NCI-H1048 (cell line): ENCODE data around the gene CDK11A.
"Not testable (repeated sequence)": the region's sequence is repeated elsewhere in the genome, so short reads cannot be mapped to it uniquely, and the experiment has no call there.

Source experiments
- DNase-seq: peaks from one replicate; lab custom pipeline; 2025; lab: John Stamatoyannopoulos, UW

The CDK11A gene

GRCh38 chr1:1721201-1721600 lies 3.0 kb downstream of the CDK11A start:
- DNase-seq = no peak

GRCh38 chr1:1715109-1715883 lies 8.9 kb downstream of the CDK11A start:
- not testable (repeated sequence) for DNase-seq

- DNase-seq = not testable (repeated sequence)
Observed at GRCh38 chr1:1707897-1708296, 16.3 kb downstream of the CDK11A start.

GRCh38 chr1:1707241-1707640 lies 16.9 kb downstream of the CDK11A start:
- not testable (repeated sequence) for DNase-seq

GRCh38 chr1:1705623-1706022 lies 18.5 kb downstream of the CDK11A start:
- not testable (repeated sequence) for DNase-seq

- not testable (repeated sequence) for DNase-seq
Observed at GRCh38 chr1:1704284-1704957, 19.7 kb downstream of the CDK11A start.

- no peak for DNase-seq
Observed at GRCh38 chr1:1703796-1704195, 20.4 kb downstream of the CDK11A start.

- not testable (repeated sequence) for DNase-seq
Observed at GRCh38 chr1:1702506-1702905, 21.7 kb downstream of the CDK11A start.

GRCh38 chr1:1700557-1700956 lies 23.6 kb downstream of the CDK11A start:
- not testable (repeated sequence) for DNase-seq

- DNase-seq = not testable (repeated sequence)
Observed at GRCh38 chr1:1700067-1700466, 24.1 kb downstream of the CDK11A start.

- DNase-seq = not testable (repeated sequence)
Observed at GRCh38 chr1:1699061-1699460, 25.1 kb downstream of the CDK11A start.

GRCh38 chr1:1697358-1698183 lies 26.6 kb downstream of the CDK11A start:
- DNase-seq = not testable (repeated sequence)

GRCh38 chr1:1696431-1697357 lies 27.5 kb downstream of the CDK11A start:
- DNase-seq = not testable (repeated sequence)

GRCh38 chr1:1692714-1693647 lies 31.2 kb downstream of the CDK11A start, which contains the start of gene SLC35E2B:
TSS of gene SLC35E2B (minus strand) at chr1:1692795. CDS start at chr1:1676699, 16,096 bp downstream.
- DNase-seq = peak; percentile 87

GRCh38 chr1:1692324-1692713 lies 31.8 kb downstream of the CDK11A start:
- peak; percentile 28 for DNase-seq

GRCh38 chr1:1691443-1691842 lies 32.7 kb downstream of the CDK11A start:
- not testable (repeated sequence) for DNase-seq

- not testable (repeated sequence) for DNase-seq
Observed at GRCh38 chr1:1689526-1689925, 34.6 kb downstream of the CDK11A start.

- no peak for DNase-seq
Observed at GRCh38 chr1:1687846-1688245, 36.3 kb downstream of the CDK11A start.

GRCh38 chr1:1684031-1684681 lies 40.0 kb downstream of the CDK11A start:
- no peak for DNase-seq
